C4-2B (cell line): ENCODE results near the gene PC.

Source experiments
- ZFX ChIP-seq: fragments of 450-650 bp; IDR thresholded peaks from 2 replicates; pipeline ENCODE4 v1.6.1; 2017
- TF ChIP-seq, protein P1 (sequence below): fragments of 450-650 bp; conservative IDR thresholded peaks from 2 replicates; pipeline ENCODE4 v1.5.1; 2017; ENCODE audit warnings: mild to moderate bottlenecking

- TF ChIP-seq, protein P1, sequence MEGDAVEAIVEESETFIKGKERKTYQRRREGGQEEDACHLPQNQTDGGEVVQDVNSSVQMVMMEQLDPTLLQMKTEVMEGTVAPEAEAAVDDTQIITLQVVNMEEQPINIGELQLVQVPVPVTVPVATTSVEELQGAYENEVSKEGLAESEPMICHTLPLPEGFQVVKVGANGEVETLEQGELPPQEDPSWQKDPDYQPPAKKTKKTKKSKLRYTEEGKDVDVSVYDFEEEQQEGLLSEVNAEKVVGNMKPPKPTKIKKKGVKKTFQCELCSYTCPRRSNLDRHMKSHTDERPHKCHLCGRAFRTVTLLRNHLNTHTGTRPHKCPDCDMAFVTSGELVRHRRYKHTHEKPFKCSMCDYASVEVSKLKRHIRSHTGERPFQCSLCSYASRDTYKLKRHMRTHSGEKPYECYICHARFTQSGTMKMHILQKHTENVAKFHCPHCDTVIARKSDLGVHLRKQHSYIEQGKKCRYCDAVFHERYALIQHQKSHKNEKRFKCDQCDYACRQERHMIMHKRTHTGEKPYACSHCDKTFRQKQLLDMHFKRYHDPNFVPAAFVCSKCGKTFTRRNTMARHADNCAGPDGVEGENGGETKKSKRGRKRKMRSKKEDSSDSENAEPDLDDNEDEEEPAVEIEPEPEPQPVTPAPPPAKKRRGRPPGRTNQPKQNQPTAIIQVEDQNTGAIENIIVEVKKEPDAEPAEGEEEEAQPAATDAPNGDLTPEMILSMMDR, result no peak
- no peak for TF ChIP-seq ZFX
Observed at GRCh38 chr11:66861774-66862558, 96.2 kb downstream of the PC start.
